Measurements from ENCODE around the gene PTX4. TPM values are rescaled to one million over a fixed set of nuclear protein-coding genes. Genes with fewer than 3 reads are reported as not detected.
A peak's percentile ranks its signal among the peaks of the same experiment; 100 is the strongest.

PTX4 gene
- total RNA-seq (2022) (not detected in 2 replicates), Bru-seq, nascent RNA (not detected), BruChase-seq, experiment 1, labeled RNA remaining after a 6-hour chase (percentile 10 among the genes with signal in this experiment), BruChase-seq, experiment 2, labeled RNA remaining after a 2-hour chase (not detected)
- long read RNA-seq, result 0 reads

DNA sequence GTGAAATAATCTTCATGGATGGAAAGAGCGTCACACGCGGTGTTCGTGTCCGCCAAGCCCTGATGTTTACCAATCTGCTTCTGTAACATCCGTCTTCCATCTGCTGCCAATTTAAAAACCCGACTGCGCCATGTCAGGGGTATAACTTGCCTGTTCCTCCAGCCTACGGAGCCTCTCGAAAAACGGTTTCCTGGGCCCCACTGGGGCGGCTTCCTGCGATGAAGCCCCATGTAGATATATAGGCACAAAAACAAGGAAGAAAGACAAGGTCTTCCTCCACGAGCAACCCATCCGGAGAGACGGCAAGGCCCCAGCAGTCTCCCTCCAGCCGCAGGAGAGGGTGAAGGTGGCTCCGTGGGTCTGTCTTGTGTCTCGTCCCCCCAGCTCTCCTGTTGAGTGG lies at the start of gene PTX4:
TSS of gene PTX4 (minus strand) at position 326 of the 400 bp plus-strand sequence. CDS start at position 291, 35 bp downstream.
- CTCF ChIA-PET, result interaction anchor here (0.6 kb wide), 1 partner anchor 458 kb away, joined by 4 read pairs; no protein-coding TSS in a partner anchor
- peaks cover 7% of the 10 kb centered on the region for H3K4me1 Mint-ChIP-seq (ENCODE audit: low read depth, unreplicated experiment)
- no TSS peak for BruUV-seq (replicated peaks)
- no peak for DNase-seq
- H3K9me3 Mint-ChIP-seq (ENCODE audit: low read depth, unreplicated experiment), result no peaks in the 10 kb centered on the region
- no peak within 1 kb of the TSS for H3K4me3 Mint-ChIP-seq (ENCODE audit: low read depth, unreplicated experiment)
- TF ChIP-seq, protein P1, sequence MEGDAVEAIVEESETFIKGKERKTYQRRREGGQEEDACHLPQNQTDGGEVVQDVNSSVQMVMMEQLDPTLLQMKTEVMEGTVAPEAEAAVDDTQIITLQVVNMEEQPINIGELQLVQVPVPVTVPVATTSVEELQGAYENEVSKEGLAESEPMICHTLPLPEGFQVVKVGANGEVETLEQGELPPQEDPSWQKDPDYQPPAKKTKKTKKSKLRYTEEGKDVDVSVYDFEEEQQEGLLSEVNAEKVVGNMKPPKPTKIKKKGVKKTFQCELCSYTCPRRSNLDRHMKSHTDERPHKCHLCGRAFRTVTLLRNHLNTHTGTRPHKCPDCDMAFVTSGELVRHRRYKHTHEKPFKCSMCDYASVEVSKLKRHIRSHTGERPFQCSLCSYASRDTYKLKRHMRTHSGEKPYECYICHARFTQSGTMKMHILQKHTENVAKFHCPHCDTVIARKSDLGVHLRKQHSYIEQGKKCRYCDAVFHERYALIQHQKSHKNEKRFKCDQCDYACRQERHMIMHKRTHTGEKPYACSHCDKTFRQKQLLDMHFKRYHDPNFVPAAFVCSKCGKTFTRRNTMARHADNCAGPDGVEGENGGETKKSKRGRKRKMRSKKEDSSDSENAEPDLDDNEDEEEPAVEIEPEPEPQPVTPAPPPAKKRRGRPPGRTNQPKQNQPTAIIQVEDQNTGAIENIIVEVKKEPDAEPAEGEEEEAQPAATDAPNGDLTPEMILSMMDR (IDR thresholded peaks at IDR 0.05; ENCODE audit: unreplicated experiment), result no peak
- no peak within 1 kb of the TSS for H3K27ac Mint-ChIP-seq (ENCODE audit: unreplicated experiment)
- intact Hi-C loops (cut with micrococcal nuclease; ENCODE audit: unreplicated experiment), result no loop called here
- H3K27me3 Mint-ChIP-seq (ENCODE audit: unreplicated experiment), result peaks cover 29% of the 10 kb centered on the region
- H3K36me3 Mint-ChIP-seq (ENCODE audit: insufficient read depth, unreplicated experiment), result peaks cover 11% of the 10 kb centered on the region

DNA sequence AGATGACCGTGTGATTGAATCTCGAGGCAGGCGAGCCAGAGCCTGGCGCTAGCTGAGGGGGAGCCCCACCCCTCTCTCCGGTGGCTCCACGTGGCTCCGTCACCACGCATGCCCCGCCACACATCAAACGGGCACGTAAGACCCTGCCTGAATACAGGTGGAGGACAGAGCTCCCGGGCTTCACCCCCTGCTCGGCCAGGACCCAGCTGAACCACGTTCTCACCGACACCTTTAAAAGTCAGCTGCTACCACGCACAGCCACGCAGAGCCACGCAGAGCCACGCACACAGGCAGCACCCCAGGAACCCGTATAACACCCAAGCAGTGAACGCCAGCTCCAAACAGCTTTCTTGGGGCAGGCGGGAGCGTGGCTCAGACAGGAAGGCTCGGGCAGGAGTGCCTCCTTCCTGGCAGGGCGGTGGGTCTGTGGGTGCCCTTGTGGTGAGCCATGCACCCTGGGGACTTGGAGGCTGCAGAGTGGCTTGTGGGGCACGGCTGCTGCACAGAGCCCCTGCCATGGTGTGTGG lies 49.1 kb upstream of the PTX4 start:
- no TSS peak for BruUV-seq (replicated peaks)
- Mint-ChIP-seq H3K27me3 (ENCODE audit: unreplicated experiment) (no peaks in the 10 kb centered on the region), H3K36me3 (ENCODE audit: insufficient read depth, unreplicated experiment) (no peaks in the 10 kb centered on the region), H3K4me1 (ENCODE audit: low read depth, unreplicated experiment) (no peaks in the 10 kb centered on the region), H3K4me3 (ENCODE audit: low read depth, unreplicated experiment) (no peak overlapping the region), H3K9me3 (ENCODE audit: low read depth, unreplicated experiment) (no peaks in the 10 kb centered on the region), H3K27ac (ENCODE audit: unreplicated experiment) (no peak overlapping the region)
- intact Hi-C loops (cut with micrococcal nuclease; ENCODE audit: unreplicated experiment), result no loop called here
- CTCF ChIA-PET, result no interaction called here
- TF ChIP-seq, protein P1 (IDR thresholded peaks at IDR 0.05; ENCODE audit: unreplicated experiment), result no peak
- no peak for DNase-seq

- H3K9me3 Mint-ChIP-seq (ENCODE audit: low read depth, unreplicated experiment), result no peaks in the 10 kb centered on the region
- H3K27me3 Mint-ChIP-seq (ENCODE audit: unreplicated experiment), result no peaks in the 10 kb centered on the region
- no TSS peak for BruUV-seq (replicated peaks)
- H3K4me1 Mint-ChIP-seq (ENCODE audit: low read depth, unreplicated experiment), result no peaks in the 10 kb centered on the region
- TF ChIP-seq, protein P1 (IDR thresholded peaks at IDR 0.05; ENCODE audit: unreplicated experiment), result no peak
- no peak for DNase-seq
- CTCF ChIA-PET, result no interaction called here
- intact Hi-C loops (cut with micrococcal nuclease; ENCODE audit: unreplicated experiment), result no loop called here
- H3K36me3 Mint-ChIP-seq (ENCODE audit: insufficient read depth, unreplicated experiment), result no peaks in the 10 kb centered on the region
- no peak overlapping the region for H3K27ac Mint-ChIP-seq (ENCODE audit: unreplicated experiment)
- no peak overlapping the region for H3K4me3 Mint-ChIP-seq (ENCODE audit: low read depth, unreplicated experiment)
Observed at GRCh38 chr16:1537138-1537577, 48.4 kb upstream of the PTX4 start.

GRCh38 chr16:1536601-1537000 lies 47.9 kb upstream of the PTX4 start:
- BruUV-seq (replicated peaks), result no TSS peak
- H3K9me3 Mint-ChIP-seq (ENCODE audit: low read depth, unreplicated experiment), result no peaks in the 10 kb centered on the region
- intact Hi-C loops (cut with micrococcal nuclease; ENCODE audit: unreplicated experiment), result no loop called here
- H3K4me1 Mint-ChIP-seq (ENCODE audit: low read depth, unreplicated experiment), result no peaks in the 10 kb centered on the region
- no peak overlapping the region for H3K27ac Mint-ChIP-seq (ENCODE audit: unreplicated experiment)
- H3K27me3 Mint-ChIP-seq (ENCODE audit: unreplicated experiment), result no peaks in the 10 kb centered on the region
- no peak overlapping the region for H3K4me3 Mint-ChIP-seq (ENCODE audit: low read depth, unreplicated experiment)
- H3K36me3 Mint-ChIP-seq (ENCODE audit: insufficient read depth, unreplicated experiment), result no peaks in the 10 kb centered on the region
- DNase-seq, result no peak
- TF ChIP-seq, protein P1 (IDR thresholded peaks at IDR 0.05; ENCODE audit: unreplicated experiment), result no peak
- CTCF ChIA-PET, result no interaction called here

Data from Calu3 (cell line).